Gastrocnemius medialis (tissue), 4 donors: ENCODE results near the gene ARNT2. TPM values are rescaled to one million over a fixed set of nuclear protein-coding genes. Genes with fewer than 3 reads are reported as not detected.

Experiments
- ATAC-seq, 2 donors: fragments of 150-250 bp; one replicate each; pipeline ENCODE4 v1.9.1; 2016
- DNase-seq, 2 donors: peaks; one replicate each; pipeline ENCODE4 v3.0.0-alpha.2; 2019
- H3K27ac ChIP-seq, 4 donors: fragments of 200-600 bp; sonication (generic); 1 replicate in 1 of 4; 2 replicates in 3 of 4; pipeline ENCODE4 v1.5.1; 2016 to 2018; ENCODE audit warnings: mild to moderate bottlenecking in 2 of 4, moderate library complexity in 1 of 4
- H3K27me3 ChIP-seq, 3 donors: fragments of 200-600 bp; sonication (generic) in 2 of 3; 1 replicate in 1 of 3; 2 replicates in 2 of 3; pipeline versions ENCODE4 v1.5.1 to v1.6.0; 2016 to 2019; ENCODE audit warnings: mild to moderate bottlenecking in 1 of 3, moderate library complexity in 1 of 3
- H3K36me3 ChIP-seq, 2 donors: fragments of 200-600 bp; sonication (generic) in 1 of 2; one replicate each; pipeline ENCODE4 v1.5.1; 2017 to 2018
- H3K4me1 ChIP-seq, 2 donors: fragments of 200-600 bp; sonication (generic) in 1 of 2; one replicate each; pipeline ENCODE4 v1.5.1; 2016 to 2017; ENCODE audit warnings: mild to moderate bottlenecking in 2 of 2
- H3K4me3 ChIP-seq, 4 donors: fragments of 200-600 bp; sonication (generic) in 3 of 4; 1 replicate in 1 of 4; 2 replicates in 3 of 4; pipeline ENCODE4 v1.5.1; 2016 to 2019; ENCODE audit warnings: mild to moderate bottlenecking in 2 of 4
- H3K9me3 ChIP-seq, 3 donors: fragments of 200-600 bp; sonication (generic) in 2 of 3; 1 replicate in 1 of 3; 2 replicates in 2 of 3; pipeline ENCODE4 v1.5.1; 2016 to 2019
- POLR2A ChIP-seq, 2 donors: fragments of 450-650 bp; IDR thresholded peaks; one replicate each; pipeline ENCODE4 v1.6.1; 2017; ENCODE audit warnings: antibody characterized with exemption in 2 of 2, mild to moderate bottlenecking in 2 of 2, moderate library complexity in 2 of 2
- in situ Hi-C, 4 donors: fragments of 200-750 bp; cut with MboI; loops; one replicate each; pipeline versions ENCODE4 v1.15.0 to v1.8.0; 2017; ENCODE audit warnings: low sequenced_read_pairs in 4 of 4
- intact Hi-C: fragments of 100-400 bp; cut with DNase I; formaldehyde crosslinking; loops from one replicate; pipeline ENCODE4 v1.15.1; 2023; ENCODE audit warnings: low total_unique reads
- total RNA-seq, 4 donors: library from RNA; depleted of rRNA; stranded (reverse); fragments of >200 nt; gene quantifications; one replicate each; pipeline versions ENCODE4 v1.1.0 to v1.2.3, GENCODE V29; 2016
- TF ChIP-seq, protein P1 (sequence below), 5 experiments: fragments of 450-650 bp in 3 of 5; fragments of 200-600 bp in 2 of 5; sonication (generic) in 2 of 5; IDR thresholded peaks in 4 of 5; conservative IDR thresholded peaks in 1 of 5; 1 replicate in 4 of 5; 2 replicates in 1 of 5; pipeline ENCODE4 v1.5.1; 2016 to 2019; ENCODE audit warnings: antibody characterized with exemption in 5 of 5, mild to moderate bottlenecking in 3 of 5, moderate library complexity in 3 of 5

Gene ARNT2
- total RNA-seq, 4 donors from 2014 or later, result 4.1 to 23.5 (median 6.6) TPM

DNA sequence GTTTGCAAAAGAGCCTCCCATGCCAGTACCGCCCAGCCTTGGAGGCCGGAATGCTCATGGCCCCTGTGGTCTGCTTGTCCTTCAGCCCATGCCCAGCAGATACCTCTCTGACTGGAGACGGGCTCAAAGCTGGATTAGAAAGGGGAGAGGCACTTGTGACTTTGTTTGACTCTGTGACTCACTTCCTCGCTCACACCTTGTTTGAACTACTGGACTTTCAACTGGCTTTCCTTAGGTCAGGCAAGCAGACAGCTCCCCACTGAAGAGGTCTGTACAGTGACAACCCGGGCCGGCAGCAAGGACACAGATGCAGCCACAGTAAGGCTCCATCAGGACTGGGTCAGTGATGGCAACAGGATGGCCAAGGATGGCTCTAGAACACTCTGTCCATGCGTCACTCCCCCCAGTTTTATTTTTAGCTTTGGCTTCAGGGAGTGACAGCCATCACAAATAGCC is 192.4 kb downstream of the ARNT2 start:
- no peak for DNase-seq
- in situ Hi-C loops, result no loop called here
- no peak overlapping the region for H3K27ac ChIP-seq
- TF ChIP-seq, protein P1, sequence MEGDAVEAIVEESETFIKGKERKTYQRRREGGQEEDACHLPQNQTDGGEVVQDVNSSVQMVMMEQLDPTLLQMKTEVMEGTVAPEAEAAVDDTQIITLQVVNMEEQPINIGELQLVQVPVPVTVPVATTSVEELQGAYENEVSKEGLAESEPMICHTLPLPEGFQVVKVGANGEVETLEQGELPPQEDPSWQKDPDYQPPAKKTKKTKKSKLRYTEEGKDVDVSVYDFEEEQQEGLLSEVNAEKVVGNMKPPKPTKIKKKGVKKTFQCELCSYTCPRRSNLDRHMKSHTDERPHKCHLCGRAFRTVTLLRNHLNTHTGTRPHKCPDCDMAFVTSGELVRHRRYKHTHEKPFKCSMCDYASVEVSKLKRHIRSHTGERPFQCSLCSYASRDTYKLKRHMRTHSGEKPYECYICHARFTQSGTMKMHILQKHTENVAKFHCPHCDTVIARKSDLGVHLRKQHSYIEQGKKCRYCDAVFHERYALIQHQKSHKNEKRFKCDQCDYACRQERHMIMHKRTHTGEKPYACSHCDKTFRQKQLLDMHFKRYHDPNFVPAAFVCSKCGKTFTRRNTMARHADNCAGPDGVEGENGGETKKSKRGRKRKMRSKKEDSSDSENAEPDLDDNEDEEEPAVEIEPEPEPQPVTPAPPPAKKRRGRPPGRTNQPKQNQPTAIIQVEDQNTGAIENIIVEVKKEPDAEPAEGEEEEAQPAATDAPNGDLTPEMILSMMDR (IDR thresholded peaks at IDR 0.05 in 4 of 5, conservative IDR thresholded peaks at IDR 0.05 in 1 of 5), result no peak
- no peak for TF ChIP-seq POLR2A (IDR thresholded peaks at IDR 0.05)
- H3K36me3 ChIP-seq, result no peaks in the 10 kb centered on the region
- intact Hi-C loops, result no loop called here
- H3K4me1 ChIP-seq, result no peaks in the 10 kb centered on the region
- no peak overlapping the region for H3K4me3 ChIP-seq
- no peaks in the 10 kb centered on the region for H3K27me3 ChIP-seq
- no peak for ATAC-seq
- no peaks in the 10 kb centered on the region for H3K9me3 ChIP-seq

DNA sequence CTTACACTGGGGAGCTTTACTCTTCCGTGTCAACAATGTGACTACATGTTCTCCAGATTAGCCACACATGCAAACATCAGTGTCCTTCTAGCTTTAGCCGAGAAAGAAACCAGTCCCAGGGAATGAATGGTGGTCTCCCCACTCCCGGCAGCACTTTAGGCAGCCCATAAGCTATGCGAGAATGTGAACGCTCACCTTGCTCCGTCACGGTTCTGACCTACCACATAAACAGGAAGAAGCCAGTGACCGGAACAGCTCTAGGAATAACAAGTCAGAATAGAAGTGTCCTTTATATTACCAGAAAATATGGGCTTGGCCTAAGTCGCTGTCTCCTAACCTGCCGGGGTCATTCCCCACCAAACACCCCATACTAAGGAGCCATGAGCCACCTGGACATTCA is 192.9 kb downstream of the ARNT2 start:
- no peaks in the 10 kb centered on the region for H3K4me1 ChIP-seq
- no peak for TF ChIP-seq POLR2A (IDR thresholded peaks at IDR 0.05)
- TF ChIP-seq, protein P1 (IDR thresholded peaks at IDR 0.05 in 4 of 5, conservative IDR thresholded peaks at IDR 0.05 in 1 of 5), result no peak
- no peak for DNase-seq

DNA sequence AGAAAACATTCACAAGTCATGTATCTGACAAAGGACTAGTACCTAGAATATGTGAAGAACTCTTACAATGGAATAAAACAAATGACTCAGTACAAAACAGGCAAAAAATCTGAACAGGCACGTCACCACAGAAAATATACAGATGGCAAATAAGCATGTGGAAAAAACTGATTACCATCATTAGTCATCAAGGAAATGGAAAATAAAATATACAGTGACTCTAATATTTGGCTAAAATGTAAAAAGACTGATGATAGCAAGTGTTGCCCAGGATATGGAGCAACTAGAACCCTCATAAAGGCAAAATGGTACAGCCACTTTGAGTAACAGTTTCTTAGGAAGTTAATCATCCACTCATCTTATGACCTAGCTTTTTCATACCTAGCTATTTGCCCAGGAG is 195.2 kb downstream of the ARNT2 start:
- TF ChIP-seq POLR2A (IDR thresholded peaks at IDR 0.05), result no peak
- TF ChIP-seq, protein P1 (IDR thresholded peaks at IDR 0.05 in 4 of 5, conservative IDR thresholded peaks at IDR 0.05 in 1 of 5), result no peak
- DNase-seq, result no peak
- H3K27ac ChIP-seq, result no peak overlapping the region
- H3K4me1 ChIP-seq, result no peaks in the 10 kb centered on the region
- H3K27me3 ChIP-seq, result no peaks in the 10 kb centered on the region
- no peak overlapping the region for H3K4me3 ChIP-seq
- ATAC-seq, result no peak
- in situ Hi-C loops, result no loop called here
- intact Hi-C loops, result no loop called here
- H3K36me3 ChIP-seq, result no peaks in the 10 kb centered on the region
- no peaks in the 10 kb centered on the region for H3K9me3 ChIP-seq

More for the DNA sequence above, 192.9 kb downstream of the ARNT2 start:
- Histone ChIP-seq H3K27me3 (no peaks in the 10 kb centered on the region), H3K9me3 (no peaks in the 10 kb centered on the region), H3K27ac (no peak overlapping the region), H3K36me3 (no peaks in the 10 kb centered on the region), H3K4me3 (no peak overlapping the region)
- ATAC-seq, result no peak
- intact Hi-C loops, result no loop called here
- in situ Hi-C loops, result no loop called here

DNA sequence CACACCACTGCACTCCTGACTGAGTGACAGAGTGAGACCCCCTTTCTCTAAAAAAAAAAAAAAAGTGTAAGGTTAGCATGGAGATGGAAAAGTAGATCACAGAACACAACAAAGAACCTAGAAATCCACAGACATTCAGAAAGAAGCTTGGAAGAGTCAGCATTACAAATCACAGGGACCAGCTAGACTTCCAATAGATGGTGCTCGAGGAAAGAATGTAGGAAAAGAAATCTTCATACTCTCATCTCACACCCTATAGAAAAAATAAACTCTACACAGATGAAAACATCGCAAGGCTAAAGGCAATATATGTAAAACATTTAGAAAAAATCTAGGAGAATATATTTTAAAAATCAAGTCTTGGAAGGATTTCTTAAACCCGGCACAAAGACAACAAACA is 196.4 kb downstream of the ARNT2 start:
- in situ Hi-C loops (no loop called here), intact Hi-C loops (no loop called here)
- DNase-seq (no peak), ATAC-seq (no peak)
- no peak for TF ChIP-seq POLR2A (IDR thresholded peaks at IDR 0.05)
- TF ChIP-seq, protein P1 (IDR thresholded peaks at IDR 0.05 in 4 of 5, conservative IDR thresholded peaks at IDR 0.05 in 1 of 5), result no peak
- Histone ChIP-seq H3K4me1 (no peaks in the 10 kb centered on the region), H3K9me3 (no peaks in the 10 kb centered on the region), H3K4me3 (no peak overlapping the region), H3K27me3 (no peaks in the 10 kb centered on the region), H3K36me3 (no peaks in the 10 kb centered on the region), H3K27ac (no peak overlapping the region)

DNA sequence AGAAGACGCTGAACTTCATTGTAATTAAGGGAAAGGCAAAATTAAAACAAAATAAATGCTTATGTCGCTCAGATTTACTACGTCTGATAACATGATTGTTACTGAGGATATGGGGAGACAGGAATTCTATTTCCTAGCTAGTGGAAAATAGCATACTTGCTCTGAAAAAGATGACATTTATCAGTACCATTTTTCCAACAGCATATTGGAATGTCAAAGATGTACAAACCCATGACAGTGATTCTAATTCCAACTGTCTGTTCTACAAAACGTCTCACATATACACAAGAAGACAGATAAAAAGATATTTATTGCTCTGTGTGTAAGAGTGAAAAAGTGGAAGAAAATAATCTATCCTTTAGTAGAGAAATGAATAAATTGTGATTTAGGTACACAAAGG is 197.1 kb downstream of the ARNT2 start:
- intact Hi-C loops (no loop called here), in situ Hi-C loops (no loop called here)
- no peaks in the 10 kb centered on the region for H3K36me3 ChIP-seq
- TF ChIP-seq, protein P1 (IDR thresholded peaks at IDR 0.05 in 4 of 5, conservative IDR thresholded peaks at IDR 0.05 in 1 of 5), result no peak
- H3K4me1 ChIP-seq, result no peaks in the 10 kb centered on the region
- no peak overlapping the region for H3K27ac ChIP-seq
- no peaks in the 10 kb centered on the region for H3K27me3 ChIP-seq
- ATAC-seq (no peak), DNase-seq (no peak)
- no peaks in the 10 kb centered on the region for H3K9me3 ChIP-seq
- no peak overlapping the region for H3K4me3 ChIP-seq
